Mesodermal cell (in vitro differentiated cells): ENCODE results near the gene ARL15.

ENCODE experiments used
- H3K27ac ChIP-seq: 2 replicates; pipeline ENCODE4 v1.7.0; 2013; ENCODE audit warnings: mild to moderate bottlenecking, low read depth, low read length, moderate library complexity; ENCODE audit not compliant: severe bottlenecking
- H3K36me3 ChIP-seq: 2 replicates; pipeline ENCODE4 v1.7.1; 2013; ENCODE audit warnings: mild to moderate bottlenecking, low read length, moderate library complexity; ENCODE audit not compliant: control insufficient read depth, insufficient read depth
- H3K4me1 ChIP-seq: one replicate; pipeline ENCODE4 v1.7.1; 2013; ENCODE audit warnings: mild to moderate bottlenecking, low read length; ENCODE audit not compliant: insufficient read depth, control insufficient read depth, poor library complexity, severe bottlenecking
- H3K4me3 ChIP-seq: 2 replicates; pipeline ENCODE4 v1.7.0; 2013; ENCODE audit warnings: low read length, control low read depth, mild to moderate bottlenecking; ENCODE audit not compliant: insufficient read depth, poor library complexity, severe bottlenecking; ENCODE audit errors: extremely low read depth
- H3K9me3 ChIP-seq: 2 replicates; pipeline ENCODE4 v1.7.1; 2013; ENCODE audit warnings: mild to moderate bottlenecking, low read length, moderate library complexity; ENCODE audit not compliant: control insufficient read depth
- WGBS, 2 experiments: methylation state at CpG; one replicate each; pipeline ENCODE4 v1.1.5; 2013; ENCODE audit warnings: missing lambda C conversion rate in 2 of 2; ENCODE audit not compliant: insufficient coverage in 2 of 2; 5-methylcytosine and 5-hydroxymethylcytosine counted together

Gene ARL15

DNA sequence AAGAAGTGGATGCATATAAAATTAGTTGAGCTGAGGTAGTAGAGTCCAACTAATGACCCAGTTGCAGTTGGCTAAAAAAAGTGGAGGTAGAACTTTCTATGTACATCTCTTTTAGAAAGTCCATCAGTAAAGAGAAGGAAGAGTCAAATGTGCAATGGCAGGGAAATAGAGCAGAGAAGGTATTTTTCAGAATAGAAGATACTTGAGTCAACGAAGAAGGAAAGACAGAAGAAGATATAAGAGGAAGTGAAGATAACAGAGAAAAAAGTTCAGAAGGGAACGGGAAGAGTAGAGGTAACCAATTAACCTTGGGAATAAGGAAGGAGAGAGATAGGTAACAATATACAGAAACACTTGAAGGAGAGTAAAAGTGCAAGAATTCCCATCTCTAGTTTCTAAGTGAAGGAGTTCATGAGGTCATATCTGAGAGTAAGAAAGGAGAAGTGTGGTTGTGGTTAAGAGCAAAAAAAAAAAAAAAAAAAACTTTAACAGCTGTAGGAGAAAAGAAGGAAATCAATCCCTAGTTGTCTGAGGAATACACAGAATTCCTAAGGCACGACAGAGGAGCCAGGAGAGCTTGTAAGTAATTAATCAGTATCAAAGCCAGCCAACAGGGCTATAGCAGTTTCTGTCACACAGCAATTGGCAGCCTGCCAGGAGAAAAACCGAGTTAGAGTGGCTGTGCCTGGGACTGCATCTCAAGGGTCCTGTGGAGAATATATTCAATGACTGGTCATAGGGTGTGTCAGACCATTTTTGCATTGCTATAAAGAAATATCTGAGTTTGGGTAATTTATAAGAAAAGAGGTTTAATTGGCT, 61.0 kb downstream of the ARL15 start:
- Histone ChIP-seq H3K27ac (no peak overlapping the region), H3K9me3 (no peaks in the 10 kb centered on the region), H3K4me3 (no peak overlapping the region), H3K4me1 (peaks cover 6% of the 10 kb centered on the region), H3K36me3 (peaks cover 4% of the 10 kb centered on the region)
- WGBS, 2 experiments = 81 to 86% methylated on average over 4 of the region's 4 CpGs

DNA sequence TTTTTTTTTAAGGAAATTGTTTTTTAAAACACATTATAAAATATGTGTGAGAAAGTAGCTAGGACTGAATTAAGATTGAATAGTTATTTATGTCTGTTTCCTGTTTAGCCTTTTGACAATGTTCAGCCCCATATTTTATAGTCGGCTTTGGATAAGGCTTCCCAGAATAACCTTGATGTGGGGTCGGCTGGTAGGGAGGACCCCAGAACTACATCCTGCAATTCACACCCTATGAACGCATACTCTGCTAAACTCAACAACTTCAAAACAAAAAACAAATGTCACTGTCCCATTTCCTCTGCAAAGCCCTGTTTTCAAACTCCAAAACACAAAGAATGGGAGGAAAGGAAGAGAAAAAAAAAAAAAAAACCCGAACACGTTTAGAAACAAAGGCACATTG, 63.1 kb downstream of the ARL15 start:
- 80 to 90% methylated on average over 1 to 2 of the region's 5 CpGs for WGBS, 2 experiments
- H3K4me3 ChIP-seq = no peak overlapping the region
- no peak overlapping the region for H3K27ac ChIP-seq

DNA sequence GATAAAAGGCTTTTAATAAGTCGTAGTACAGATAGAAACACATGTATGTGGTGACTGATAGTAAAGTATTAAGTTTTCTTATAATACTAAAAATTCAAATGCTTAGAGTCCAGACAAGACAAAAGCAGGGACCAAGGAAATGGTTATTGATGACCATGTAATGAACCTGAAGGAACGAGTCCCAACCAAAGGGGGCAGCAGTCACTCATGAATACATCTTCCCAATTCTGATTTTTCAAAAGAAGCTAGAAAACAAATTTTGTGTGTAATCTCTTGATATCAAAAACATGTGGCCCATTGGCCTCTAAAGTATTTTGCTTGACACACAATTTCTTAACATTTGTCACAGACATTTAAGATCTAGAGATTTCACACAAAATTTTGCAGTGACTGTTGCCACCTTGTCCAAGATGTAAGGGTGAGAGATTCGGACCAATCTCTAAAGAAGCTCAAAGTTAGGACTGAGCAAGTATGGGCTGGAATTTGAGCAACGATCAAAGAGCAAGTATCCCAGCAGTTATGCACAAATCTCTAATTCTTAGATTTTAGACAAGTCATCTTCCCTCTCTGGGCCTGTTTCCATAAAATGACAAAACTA, 66.8 kb downstream of the ARL15 start:
- Histone ChIP-seq H3K36me3 (peaks cover 2% of the 10 kb centered on the region), H3K27ac (no peak overlapping the region), H3K9me3 (no peaks in the 10 kb centered on the region), H3K4me1 (no peaks in the 10 kb centered on the region), H3K4me3 (no peak overlapping the region)
- WGBS, 2 experiments = 42 to 100% methylated on average over 1 to 2 of the region's 4 CpGs

More for the DNA sequence above, 63.1 kb downstream of the ARL15 start:
- H3K4me1 ChIP-seq = peaks cover 6% of the 10 kb centered on the region
- H3K36me3 ChIP-seq = peaks cover 4% of the 10 kb centered on the region
- H3K9me3 ChIP-seq = no peaks in the 10 kb centered on the region

DNA sequence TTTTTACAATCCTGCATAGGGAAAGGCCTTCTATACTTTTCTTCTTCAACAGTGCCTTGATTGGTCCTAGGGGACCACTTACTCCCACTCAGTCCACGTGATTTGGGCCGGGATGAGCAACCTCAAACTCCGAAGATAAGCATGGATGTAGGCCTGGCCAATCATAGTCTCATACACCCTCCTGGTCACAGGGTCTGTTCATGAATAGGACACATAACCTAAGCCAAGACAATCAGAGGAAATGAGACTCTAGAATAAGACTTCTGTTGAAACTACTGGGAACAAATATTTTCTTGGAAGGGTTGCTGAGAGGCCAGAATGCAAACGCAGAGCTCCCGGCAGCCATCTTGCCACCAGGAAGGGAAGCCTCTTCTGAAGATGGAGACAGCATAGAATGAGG, 68.1 kb downstream of the ARL15 start:
- H3K4me1 ChIP-seq = no peaks in the 10 kb centered on the region
- H3K27ac ChIP-seq = no peak overlapping the region
- no peaks in the 10 kb centered on the region for H3K36me3 ChIP-seq
- WGBS, 2 experiments = 86 to 95% methylated on average over 5 of the region's 5 CpGs
- no peak overlapping the region for H3K4me3 ChIP-seq
- H3K9me3 ChIP-seq = no peaks in the 10 kb centered on the region

DNA sequence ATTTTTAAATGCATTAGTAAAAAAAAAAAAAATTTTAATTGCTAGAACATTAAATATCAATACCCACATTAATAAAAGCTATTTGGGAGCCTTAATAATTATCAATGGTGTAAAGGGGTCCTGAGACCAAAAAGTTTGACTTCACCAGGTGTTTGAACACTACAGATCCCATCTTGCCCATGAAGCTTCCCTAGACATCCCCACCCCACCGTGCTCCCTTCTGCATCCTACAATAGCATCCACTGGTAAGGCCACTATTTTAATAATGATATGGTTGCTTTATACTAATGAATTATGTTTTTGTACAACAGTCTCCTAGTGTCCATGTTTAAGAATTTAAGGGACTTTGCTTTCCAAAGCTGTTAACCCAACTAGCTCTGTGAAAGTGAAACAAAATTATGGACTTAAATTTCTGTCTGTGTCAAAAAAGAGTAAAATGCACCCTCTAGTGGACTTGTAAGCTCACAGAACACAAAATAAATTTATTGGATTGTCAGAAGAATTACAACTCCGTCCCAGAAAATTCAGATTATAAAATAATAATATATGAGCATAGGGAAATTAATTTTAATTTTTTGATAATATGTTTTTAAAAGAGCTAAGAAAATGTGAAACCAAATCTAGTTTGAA, 76.0 kb downstream of the ARL15 start:
- WGBS, 2 experiments = no CpG with 5 or more reads among the region's 2 CpGs
- no peaks in the 10 kb centered on the region for H3K36me3 ChIP-seq
- H3K27ac ChIP-seq = no peak overlapping the region
- H3K4me3 ChIP-seq = no peak overlapping the region
- H3K9me3 ChIP-seq = no peaks in the 10 kb centered on the region
- no peaks in the 10 kb centered on the region for H3K4me1 ChIP-seq

DNA sequence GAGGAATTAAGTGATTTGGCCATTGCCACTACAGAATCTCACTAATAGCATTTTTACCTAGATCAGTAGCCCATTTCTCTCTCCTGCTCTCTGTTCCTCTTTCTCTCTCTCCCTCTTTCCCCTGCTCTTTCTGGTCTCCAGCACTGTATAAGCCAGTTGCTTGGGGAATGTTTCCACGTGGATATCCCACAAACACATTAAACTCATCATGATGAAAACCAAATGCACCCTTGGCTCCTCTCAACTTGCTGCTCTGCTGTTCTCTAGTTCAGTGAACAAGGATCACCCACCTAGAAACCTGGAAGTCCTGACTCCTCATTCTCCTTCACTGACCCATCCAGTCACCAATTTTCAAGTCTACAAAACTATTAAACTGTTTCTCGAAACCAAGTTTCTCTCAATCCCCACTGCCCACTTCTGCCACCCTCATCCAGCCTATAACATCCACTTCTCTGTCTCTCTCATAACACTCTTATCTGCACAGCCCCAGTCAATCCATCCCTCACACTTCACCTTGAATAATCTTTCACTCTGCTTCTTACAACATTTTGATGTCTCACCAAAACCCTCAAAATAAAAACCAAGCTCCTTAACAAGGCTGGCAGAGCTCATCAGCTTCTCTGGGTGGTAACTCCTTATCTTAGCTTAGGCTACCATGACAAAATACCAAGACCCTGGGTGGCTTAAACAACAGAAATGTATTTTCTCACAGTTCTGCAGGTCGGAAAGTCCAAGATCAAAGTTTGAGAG, 79.3 kb downstream of the ARL15 start:
- H3K4me1 ChIP-seq = no peaks in the 10 kb centered on the region
- H3K36me3 ChIP-seq = no peaks in the 10 kb centered on the region
- no peak overlapping the region for H3K27ac ChIP-seq
- 82 to 90% methylated on average over 3 of the region's 3 CpGs for WGBS, 2 experiments
- no peak overlapping the region for H3K4me3 ChIP-seq
- no peaks in the 10 kb centered on the region for H3K9me3 ChIP-seq

DNA sequence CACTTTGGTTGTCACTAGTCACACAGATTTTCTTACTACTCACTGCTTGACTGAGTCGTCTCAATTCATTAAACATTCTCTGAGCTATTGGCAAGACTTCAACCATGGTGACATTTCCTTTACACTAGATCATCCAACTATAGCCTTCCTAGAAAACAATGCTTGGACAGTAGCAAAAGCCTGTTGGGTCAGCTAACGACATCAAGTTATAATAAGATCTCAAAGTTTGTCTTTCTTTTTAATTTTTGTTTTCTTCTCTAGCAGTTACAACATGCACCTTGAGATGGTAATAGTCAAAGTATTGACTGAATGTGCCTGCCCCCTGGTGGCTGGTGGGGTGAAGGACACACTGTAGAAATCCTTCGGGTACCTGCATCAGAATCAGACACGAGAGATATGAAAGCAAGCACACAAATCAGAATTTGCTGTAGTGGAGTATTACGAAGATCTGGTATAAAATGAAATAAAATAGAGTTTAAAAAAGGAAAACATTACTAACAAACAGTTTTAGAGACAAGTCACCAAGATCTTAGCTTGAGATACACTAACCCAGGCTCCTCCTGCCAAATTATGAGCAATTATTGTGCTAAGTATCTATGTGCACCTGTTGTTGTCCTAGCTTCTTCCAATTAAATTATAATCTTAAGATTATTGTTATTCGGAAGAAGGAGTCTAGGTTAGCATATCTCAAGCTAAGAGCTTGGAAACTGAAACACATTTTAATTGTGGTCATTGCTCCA, 81.2 kb downstream of the ARL15 start:
- Histone ChIP-seq H3K9me3 (peaks cover 3% of the 10 kb centered on the region), H3K4me1 (no peaks in the 10 kb centered on the region), H3K27ac (no peak overlapping the region), H3K4me3 (no peak overlapping the region), H3K36me3 (no peaks in the 10 kb centered on the region)
- WGBS, 2 experiments = 0 to 55% methylated on average over 1 to 2 of the region's 6 CpGs

DNA sequence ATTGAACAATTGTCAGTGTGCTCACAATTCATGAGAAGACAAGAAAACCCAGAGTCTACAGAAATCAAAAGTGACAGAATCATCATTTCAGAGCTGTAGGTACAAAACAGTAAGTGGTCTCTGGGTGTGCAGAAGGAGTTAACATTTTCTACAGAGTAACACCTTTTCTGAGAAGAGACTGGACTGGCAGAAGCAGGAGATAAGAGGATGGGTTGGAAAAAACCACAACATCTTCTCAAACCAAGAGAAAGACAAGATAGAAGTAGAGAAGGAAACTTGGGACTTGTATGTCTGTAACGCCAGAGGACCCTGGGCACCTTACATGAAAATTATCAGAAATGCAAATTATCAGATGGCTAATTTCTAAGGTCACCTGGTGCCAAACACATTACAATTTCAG, 82.6 kb downstream of the ARL15 start:
- no CpG with 5 or more reads among the region's 1 CpG for WGBS, 2 experiments
- Histone ChIP-seq H3K4me3 (no peak overlapping the region), H3K9me3 (peaks cover 3% of the 10 kb centered on the region), H3K4me1 (no peaks in the 10 kb centered on the region), H3K27ac (no peak overlapping the region), H3K36me3 (no peaks in the 10 kb centered on the region)

DNA sequence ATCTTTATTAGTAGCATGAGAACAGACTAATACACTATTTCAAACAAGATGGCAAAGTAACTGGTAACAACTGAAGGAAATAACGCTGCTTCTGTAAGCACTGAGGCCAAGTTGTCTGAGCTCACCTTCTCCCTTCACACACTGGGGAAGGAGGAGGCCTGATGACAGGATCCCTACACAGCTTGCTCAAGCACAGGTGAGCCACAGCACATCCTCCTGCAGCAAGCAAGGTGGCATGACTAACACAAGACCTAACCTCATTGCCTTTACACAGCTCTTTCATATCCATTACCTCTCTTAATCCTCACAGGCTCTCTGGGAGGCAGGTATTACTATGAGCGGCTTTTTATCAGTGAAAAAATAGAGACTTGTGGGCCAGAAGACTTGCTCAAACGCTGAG, 83.3 kb downstream of the ARL15 start:
- no peaks in the 10 kb centered on the region for H3K4me1 ChIP-seq
- no peaks in the 10 kb centered on the region for H3K36me3 ChIP-seq
- H3K4me3 ChIP-seq = no peak overlapping the region
- no peak overlapping the region for H3K27ac ChIP-seq
- WGBS, 2 experiments = 75 to 83% methylated on average over 1 to 2 of the region's 3 CpGs
- peaks cover 3% of the 10 kb centered on the region for H3K9me3 ChIP-seq

DNA sequence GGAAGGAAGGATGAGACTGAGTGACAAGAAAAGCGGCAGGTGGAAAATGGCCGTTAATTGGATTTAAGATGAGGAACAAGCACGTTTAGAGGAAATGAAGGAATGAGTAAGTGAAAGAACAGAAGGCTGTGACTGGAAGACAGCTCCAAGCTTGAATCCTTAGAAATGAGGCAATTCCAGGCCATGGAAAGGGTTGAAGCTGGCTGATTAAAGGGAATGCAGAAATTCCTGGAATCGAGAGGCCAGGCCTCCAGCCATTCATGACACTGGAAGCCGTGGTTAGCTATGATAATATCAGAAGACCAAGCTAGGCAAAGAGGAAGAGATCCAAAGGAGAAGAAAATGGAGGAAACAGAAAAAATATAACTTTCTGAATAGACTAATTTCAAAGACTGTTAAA, 84.2 kb downstream of the ARL15 start:
- no peaks in the 10 kb centered on the region for H3K4me1 ChIP-seq
- no peaks in the 10 kb centered on the region for H3K36me3 ChIP-seq
- H3K27ac ChIP-seq = no peak overlapping the region
- WGBS, 2 experiments = 82 to 90% methylated on average over 3 to 5 of the region's 5 CpGs
- H3K9me3 ChIP-seq = peaks cover 3% of the 10 kb centered on the region
- H3K4me3 ChIP-seq = no peak overlapping the region
